Islet of Langerhans (tissue), 1 donor: ENCODE results near the gene SRCIN1.

Source experiments
- FAIRE-seq: peaks from one replicate; lab custom pipeline; 2011; peaks lifted over from hg19 to GRCh38; lab: Jason Lieb, UNC

SRCIN1 gene

GRCh38 chr17:38578229-38579082 lies 27.3 kb downstream of the SRCIN1 start:
- FAIRE-seq = no peak

GRCh38 chr17:38577645-38578173 lies 28.0 kb downstream of the SRCIN1 start:
- no peak for FAIRE-seq

- FAIRE-seq = no peak
Measured at GRCh38 chr17:38577244-38577643, 28.5 kb downstream of the SRCIN1 start.

DNA sequence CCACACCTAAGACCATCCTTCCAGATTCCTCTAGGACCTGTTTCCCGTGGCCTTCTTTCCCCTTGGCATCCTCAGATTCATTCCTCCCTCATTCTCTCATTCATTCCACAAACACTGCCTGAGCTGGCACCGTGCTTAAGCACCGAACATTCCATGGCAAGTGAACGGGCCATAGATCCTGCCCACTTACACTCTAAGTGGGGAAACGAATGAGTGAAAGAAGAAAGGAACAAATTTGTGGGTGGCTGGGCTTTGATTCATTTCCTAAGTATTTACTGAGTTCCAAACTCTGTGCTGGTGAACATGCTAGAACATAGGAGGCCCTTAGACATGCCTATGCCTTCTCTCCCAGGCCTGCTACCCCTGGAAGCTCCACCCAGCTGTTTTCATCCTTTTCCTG lies 30.0 kb downstream of the SRCIN1 start:
- FAIRE-seq = no peak

DNA sequence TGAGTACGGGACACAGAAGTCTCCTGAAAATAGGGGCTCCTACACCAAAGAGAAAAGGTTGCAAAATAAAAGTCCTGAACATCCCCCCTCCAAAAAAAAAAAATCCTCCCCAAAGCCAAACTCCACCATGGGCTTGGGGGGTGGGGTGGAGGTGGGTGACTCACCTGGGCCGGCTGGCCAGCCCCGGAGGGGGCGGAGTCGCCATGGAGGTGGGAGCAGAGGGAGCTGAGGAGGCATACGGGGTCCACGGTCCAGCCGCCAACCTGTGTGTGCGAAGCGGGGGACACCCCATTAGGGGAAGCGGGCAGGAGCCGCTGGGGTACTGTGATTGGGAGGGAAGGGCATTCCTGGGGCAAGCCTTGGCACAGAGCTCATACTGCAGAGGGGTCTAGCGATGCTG lies 31.0 kb downstream of the SRCIN1 start:
- no peak for FAIRE-seq

DNA sequence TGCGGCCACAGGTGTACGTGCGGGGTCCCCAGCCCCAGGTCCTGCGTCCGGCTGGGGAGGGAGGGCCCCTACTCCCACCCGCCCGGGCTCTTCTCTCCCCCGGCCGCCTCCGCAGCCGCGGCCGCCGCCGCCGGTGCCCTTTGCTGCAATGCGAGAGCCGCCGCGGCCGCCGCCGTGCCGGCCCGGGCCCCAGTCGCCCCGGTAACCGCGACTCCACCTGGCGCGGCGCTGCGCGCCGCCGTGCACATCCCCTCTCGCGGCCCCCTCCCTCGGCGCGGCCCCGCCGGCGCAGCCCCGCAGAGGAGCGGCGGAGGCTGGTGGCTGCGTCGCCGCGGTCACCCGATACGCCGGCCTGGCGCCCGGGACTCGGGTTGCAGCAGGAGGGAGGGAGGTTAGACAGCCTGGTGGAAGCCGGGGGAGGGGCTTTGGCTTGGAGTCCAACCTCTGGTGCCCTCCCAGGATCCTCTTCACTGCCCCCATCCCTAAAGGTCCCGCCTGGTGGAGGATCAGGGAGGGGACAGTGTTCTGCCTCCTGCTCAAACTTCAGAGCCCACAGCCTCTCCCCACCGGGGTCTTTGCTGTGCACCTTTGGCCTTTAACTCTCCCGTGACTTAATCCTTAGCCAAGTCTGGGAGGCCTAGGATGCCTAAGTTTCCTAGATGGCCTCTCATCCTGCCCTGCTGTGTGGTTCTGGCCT lies 32.9 kb downstream of the SRCIN1 start:
- FAIRE-seq = no peak

- FAIRE-seq = no peak
Measured at GRCh38 chr17:38571833-38572668, 33.7 kb downstream of the SRCIN1 start.

DNA sequence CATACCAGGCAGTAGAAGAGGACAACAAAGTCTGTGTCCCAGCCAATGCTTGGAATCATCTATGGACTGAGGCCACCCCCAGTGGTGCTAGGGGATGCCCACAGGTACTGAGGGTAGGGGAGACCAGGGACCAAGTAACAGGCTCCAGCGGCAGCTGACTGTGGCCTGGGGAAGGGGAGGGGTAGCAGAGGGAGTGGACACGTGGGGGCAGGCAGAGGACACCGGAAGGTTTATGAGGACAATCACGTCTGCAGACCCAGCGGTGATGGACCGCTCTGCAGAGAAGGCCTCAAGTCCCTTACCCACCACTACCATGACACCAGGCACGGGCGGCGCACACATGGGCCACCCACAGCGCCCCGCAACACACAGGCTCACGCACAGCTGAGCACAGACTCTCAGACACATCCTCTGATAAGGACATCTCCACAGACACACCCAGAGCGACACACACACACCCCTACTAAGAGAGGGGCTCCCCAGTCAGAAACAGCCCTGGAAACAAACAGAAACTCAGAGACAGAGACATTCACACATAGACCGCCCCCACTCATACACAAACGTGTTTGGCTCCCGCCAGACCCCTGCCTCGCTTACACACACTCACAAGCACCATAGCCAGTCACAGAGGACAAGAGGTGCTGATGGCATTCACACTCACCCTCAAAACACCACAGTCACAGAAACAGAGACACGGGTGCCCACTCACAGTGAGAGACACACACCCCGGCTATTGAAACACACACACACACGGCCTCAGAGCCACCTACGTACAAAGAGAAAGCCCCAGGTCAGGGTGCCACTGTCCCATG lies 35.8 kb downstream of the SRCIN1 start:
- no peak for FAIRE-seq

DNA sequence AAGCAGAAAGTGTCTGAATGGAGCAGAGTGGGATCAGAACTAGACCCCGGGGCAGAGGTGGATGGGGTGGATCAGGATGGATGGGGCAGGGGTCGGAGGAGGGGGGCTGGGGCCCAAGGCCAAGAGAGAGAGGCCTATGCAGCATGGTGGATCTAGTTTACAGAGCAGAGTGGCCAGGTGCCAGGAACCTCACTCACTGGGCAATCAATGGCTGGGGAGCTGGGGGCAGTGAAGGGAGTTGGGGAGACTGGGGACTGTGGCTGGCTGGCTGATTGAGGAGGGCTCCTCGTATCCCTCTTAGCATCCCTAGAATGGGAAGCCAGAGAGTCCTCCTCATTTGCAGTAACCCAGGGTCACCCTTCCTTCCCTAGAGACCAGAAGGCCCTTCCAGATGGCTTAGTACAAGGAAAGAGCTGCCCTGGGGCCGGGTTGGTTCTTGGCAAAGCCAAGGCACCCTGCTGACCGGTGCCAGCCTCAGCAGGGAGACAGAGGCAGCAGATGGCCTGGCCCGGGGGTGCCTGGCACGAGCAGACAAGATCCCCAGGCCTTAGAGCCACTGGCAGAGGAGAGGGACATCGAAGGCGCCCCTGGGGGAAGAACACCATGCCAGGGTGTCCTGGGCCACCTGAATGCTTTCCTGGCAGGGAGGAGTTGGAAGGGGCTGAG lies 36.8 kb downstream of the SRCIN1 start:
- no peak for FAIRE-seq

- no peak for FAIRE-seq
Measured at GRCh38 chr17:38568274-38568673, 37.5 kb downstream of the SRCIN1 start.

DNA sequence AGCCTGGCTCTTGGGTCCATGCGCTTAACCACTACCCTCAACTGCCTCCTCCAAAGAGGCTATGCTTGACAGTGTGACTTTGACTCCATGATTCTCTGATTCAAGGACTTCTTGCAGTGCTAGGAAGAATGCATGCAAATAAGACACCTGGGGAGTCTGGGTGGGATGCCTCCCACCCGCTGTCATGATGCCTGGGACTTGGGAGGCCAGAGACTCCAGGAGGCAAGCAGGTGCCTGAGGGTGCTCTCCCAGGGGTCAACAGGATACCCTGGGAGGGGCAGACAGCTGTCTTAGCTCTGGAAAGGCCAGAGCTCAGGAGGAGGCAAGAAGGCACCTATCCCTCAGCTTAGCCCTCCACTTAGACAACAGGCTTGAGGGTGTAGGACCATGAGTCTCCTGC lies 38.4 kb downstream of the SRCIN1 start:
- no peak for FAIRE-seq

GRCh38 chr17:38566666-38567031 lies 39.1 kb downstream of the SRCIN1 start:
- FAIRE-seq = no peak

DNA sequence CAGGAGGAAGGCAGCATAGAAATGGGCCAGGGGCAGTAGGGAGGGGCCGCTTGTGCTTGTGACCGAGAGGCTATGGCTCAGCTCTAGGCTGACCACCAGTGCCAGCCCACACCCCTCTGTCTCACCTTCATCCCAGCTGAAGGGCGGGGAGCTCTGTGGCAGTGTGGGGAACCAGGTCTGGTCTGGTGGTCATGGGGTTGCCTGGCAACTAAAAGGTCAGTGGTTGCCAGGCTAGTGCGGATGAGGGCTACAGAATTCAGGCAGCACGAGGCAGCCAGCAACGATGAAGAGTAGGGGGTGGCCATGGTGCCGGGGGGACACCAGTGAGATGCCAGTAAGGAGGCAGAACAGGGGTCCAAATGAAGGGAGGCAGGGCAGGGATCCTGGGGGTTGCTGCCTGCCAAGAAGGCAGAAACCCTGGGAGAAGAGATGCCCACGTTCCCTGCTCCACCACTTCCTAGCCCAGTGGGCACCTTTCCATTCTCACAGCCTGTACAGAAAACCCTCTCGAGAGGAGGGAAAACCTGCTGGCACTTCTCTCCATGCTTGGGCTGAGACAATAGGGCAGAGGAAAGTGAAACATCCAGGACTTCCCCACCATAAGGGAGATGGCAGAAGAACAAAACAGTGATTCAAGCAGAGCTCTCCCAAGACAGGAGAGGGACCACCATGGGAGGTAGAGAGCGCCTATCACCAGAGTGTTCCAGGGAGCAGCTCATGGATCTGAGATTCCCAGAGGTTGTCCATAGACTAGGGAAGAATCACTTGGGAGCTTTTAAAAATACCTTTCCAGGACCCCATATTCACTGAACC lies 39.7 kb downstream of the SRCIN1 start:
- no peak for FAIRE-seq

- FAIRE-seq = no peak
Measured at GRCh38 chr17:38564869-38565268, 40.9 kb downstream of the SRCIN1 start.

GRCh38 chr17:38564254-38564837 lies 41.4 kb downstream of the SRCIN1 start:
- FAIRE-seq = no peak

DNA sequence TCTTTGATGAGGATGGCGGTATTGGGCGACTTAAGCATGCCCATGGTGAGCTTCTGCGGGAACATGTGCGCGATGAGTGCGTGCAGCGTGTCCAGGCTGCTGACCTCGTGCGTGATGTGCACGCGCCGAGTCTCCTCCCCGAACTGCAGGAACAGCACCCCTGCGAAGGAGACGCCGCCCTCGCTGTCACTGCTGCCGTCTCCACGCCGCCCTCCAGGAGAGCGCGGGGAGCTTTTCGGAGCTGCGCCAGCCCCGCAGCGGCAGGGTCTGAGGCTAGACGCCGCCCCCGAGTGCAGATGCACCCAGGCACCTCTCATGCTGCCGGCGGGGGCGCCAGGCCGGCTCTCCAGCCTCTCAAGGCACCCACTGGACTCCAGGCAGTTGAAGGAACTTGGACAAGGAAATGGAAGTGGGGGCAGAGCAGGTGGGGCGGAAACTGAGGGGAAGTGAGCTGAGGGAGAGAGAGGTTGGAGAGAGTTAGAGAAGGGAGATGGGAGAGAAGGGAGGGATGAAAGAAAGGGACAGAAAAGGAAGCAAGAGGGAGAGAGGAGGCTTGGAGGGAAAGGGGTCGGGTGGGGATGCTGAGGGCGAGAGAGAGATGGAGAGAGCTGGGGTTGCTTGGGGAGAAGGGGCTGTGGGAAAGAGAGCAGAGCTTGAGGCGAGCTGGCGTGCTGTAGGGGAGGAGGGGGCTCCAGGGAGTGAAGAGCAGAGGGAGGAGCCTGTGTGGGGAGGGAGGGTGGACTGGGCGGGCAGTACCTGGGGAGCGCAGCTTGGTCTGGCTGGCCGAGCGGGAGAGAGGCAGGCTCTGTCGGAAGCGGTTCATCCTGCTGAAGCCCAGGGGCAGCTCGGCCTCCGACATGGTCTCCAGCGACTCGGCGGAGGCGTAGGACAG lies 42.1 kb downstream of the SRCIN1 start:
- FAIRE-seq = no peak

GRCh38 chr17:38562903-38563302 lies 42.8 kb downstream of the SRCIN1 start:
- no peak for FAIRE-seq

- no peak for FAIRE-seq
Measured at GRCh38 chr17:38562215-38562569, 43.6 kb downstream of the SRCIN1 start.
